ENCODE results near the gene NANOS1.

The NANOS1 gene

GRCh38 chr10:119061926-119062325 lies 32.4 kb downstream of the NANOS1 start:
- DNase-seq, result no peak

- no peak for DNase-seq
Observed at GRCh38 chr10:119070395-119071165, 41.1 kb downstream of the NANOS1 start.

DNA sequence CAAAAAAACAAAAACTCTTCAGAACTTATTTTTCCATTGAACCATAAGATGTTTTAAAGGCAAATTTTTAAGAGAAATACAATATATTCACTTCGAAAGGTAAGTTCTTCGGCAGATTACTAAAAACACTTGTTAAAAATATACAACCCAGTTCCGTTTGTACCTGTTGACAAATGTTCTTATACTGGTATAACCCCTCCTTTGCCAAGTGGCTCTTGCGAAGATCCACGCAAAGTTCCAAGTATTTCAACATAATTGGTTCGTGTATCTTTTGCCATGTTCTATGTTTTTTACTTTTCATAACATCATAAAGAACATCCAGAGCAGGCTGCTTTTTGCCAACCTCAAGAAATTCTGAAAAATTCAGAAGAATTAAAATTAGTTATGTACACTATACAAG lies 44.1 kb downstream of the NANOS1 start:
- no peak for DNase-seq

- DNase-seq, result no peak
Observed at GRCh38 chr10:119078422-119079179, 49.1 kb downstream of the NANOS1 start.

GRCh38 chr10:119079599-119080520 lies 50.3 kb downstream of the NANOS1 start:
- peak; percentile 20 for DNase-seq

DNA sequence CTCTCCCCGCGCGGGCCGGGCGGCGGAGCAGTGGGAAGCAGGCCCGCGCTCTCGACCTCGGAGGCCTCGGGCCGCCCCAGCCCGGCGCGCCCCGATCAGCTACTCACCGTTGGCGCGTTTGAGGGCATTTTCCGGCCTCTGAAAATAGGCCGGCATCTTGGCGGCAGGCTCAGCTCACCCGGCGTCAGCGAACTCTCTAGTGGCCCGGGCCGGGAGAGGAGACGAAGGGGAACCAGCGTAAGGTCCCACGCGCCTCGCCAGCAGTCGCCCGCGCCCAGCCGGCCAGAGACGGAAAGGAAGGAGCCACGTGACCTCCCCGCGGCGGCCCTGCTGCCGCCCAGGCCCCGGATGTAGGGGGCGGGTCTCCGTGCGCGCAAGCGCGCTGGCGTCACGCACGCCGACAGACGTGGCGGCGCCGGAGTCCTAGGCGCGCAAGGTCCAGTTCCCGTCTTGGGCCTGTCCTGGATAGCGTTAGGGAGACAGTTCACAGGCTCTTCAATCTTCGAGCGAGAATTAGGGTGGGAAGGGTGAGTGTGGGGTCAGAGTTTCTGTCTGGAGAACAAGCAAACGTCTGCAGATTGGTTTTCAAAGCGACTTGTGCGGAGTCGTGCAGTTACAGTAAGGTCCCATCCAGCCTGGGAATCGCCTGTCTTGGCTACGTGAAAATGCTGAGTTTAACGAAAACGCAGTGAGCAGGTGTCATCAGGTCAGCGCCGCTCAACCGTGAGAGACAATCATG lies 51.2 kb downstream of the NANOS1 start, which contains the start of gene EIF3A:
Gene EIF3A, minus strand, starts transcription at position 297 of the 739 bp plus-strand sequence. Its CDS starts 141 bp downstream, at position 156.
- peak; percentile 74 for DNase-seq

Data from NCI-H1105 treated with DMSO at 0.1 percent for 48 hours (cell line).